WTC11 (cell line): ENCODE data around the gene CSNK1G1. TPM values are rescaled to one million over a fixed set of nuclear protein-coding genes. Genes with fewer than 3 reads are reported as not detected.

Experiments used
- ATAC-seq: fragments of 200-7000 bp; cut with Tn5 transposase; 2 replicates; pipeline ENCODE4 v1.10.0; 2021; ENCODE audit warnings: mild to moderate bottlenecking, moderate library complexity
- CTCF ChIA-PET: fragments of 300-600 bp; sonication (Branson Sonifier 250); formaldehyde crosslinking; loops from one replicate; lab custom pipeline; 2021; ENCODE audit warnings: antibody characterized with exemption; lab: Charles Lee
- POLR2A ChIA-PET: fragments of 350-600 bp; sonication (Branson Sonifier 250); formaldehyde crosslinking; loops from one replicate; lab custom pipeline; 2021; ENCODE audit warnings: antibody characterized with exemption; lab: Charles Lee
- DNase-seq: peaks from one replicate; pipeline ENCODE4 v3.0.0; 2021; ENCODE audit warnings: low spot score
- H3K27ac Mint-ChIP-seq: 2 replicates; pipeline ENCODE4 v1.8.0; 2021; ENCODE audit warnings: mixed read lengths
- H3K27me3 Mint-ChIP-seq: 2 replicates; pipeline ENCODE4 v1.8.0; 2021; ENCODE audit warnings: low read depth, mild to moderate bottlenecking, moderate library complexity, mixed read lengths
- H3K36me3 Mint-ChIP-seq: 2 replicates; pipeline ENCODE4 v1.8.0; 2021; ENCODE audit warnings: mixed read lengths
- H3K4me1 Mint-ChIP-seq: 2 replicates; pipeline ENCODE4 v1.8.0; 2022; ENCODE audit warnings: mixed read lengths
- H3K4me3 Mint-ChIP-seq: 2 replicates; pipeline ENCODE4 v1.8.0; 2021; ENCODE audit warnings: mild to moderate bottlenecking, moderate library complexity, mixed read lengths
- H3K9me3 Mint-ChIP-seq: 2 replicates; pipeline ENCODE4 v1.8.0; 2021; ENCODE audit warnings: mixed read lengths
- CBFB ChIP-seq: sonication (generic); formaldehyde crosslinking; IDR thresholded peaks from 2 replicates; pipeline ENCODE4 v1.8.1; 2022; ENCODE audit warnings: mild to moderate bottlenecking, low read depth, missing genetic modification reagents
- ELF4 ChIP-seq: sonication (generic); formaldehyde crosslinking; IDR thresholded peaks from 2 replicates; pipeline ENCODE4 v1.8.1; 2022; ENCODE audit warnings: low read depth, mild to moderate bottlenecking, moderate library complexity, missing genetic modification reagents
- ESRRA ChIP-seq: sonication (generic); formaldehyde crosslinking; IDR thresholded peaks from 2 replicates; pipeline ENCODE4 v1.8.1; 2022; ENCODE audit warnings: mild to moderate bottlenecking, missing genetic modification reagents, borderline replicate concordance
- GABPB1 ChIP-seq: sonication (generic); formaldehyde crosslinking; IDR thresholded peaks from 2 replicates; pipeline ENCODE4 v1.8.1; 2023; ENCODE audit warnings: mild to moderate bottlenecking, missing genetic modification reagents
- KAT7 ChIP-seq: sonication (generic); formaldehyde crosslinking; IDR thresholded peaks from 2 replicates; pipeline ENCODE4 v1.8.1; 2023; ENCODE audit warnings: missing genetic modification reagents, mild to moderate bottlenecking, borderline replicate concordance
- NFYB ChIP-seq: sonication (generic); formaldehyde crosslinking; conservative IDR thresholded peaks from 2 replicates; pipeline ENCODE4 v1.8.0; 2022; ENCODE audit warnings: low read depth, missing genetic modification reagents
- ZNF317 ChIP-seq: sonication (generic); formaldehyde crosslinking; IDR thresholded peaks from 2 replicates; pipeline ENCODE4 v1.8.1; 2023; ENCODE audit warnings: low read depth, mild to moderate bottlenecking, moderate library complexity, missing genetic modification reagents, borderline replicate concordance
- ZNF396 ChIP-seq: fragments of 250-450 bp; sonication (Bioruptor Pico); IDR thresholded peaks from 2 replicates; pipeline ENCODE4 v1.8.0; 2021; ENCODE audit warnings: mild to moderate bottlenecking, moderate library complexity, borderline replicate concordance
- total RNA-seq: library from RNA; stranded (reverse); gene quantifications from 3 replicates; pipeline ENCODE4 v1.2.3, GENCODE V29; 2021
- TF ChIP-seq, protein P1 (sequence below): sonication (generic); formaldehyde crosslinking; IDR thresholded peaks from 2 replicates; pipeline ENCODE4 v1.8.1; 2023; ENCODE audit warnings: mild to moderate bottlenecking, missing genetic modification reagents
- TF ChIP-seq, protein P2 (sequence below): sonication (generic); formaldehyde crosslinking; IDR thresholded peaks from 2 replicates; pipeline ENCODE4 v1.8.0; 2022; ENCODE audit warnings: mild to moderate bottlenecking, missing genetic modification reagents
- TF ChIP-seq, protein P3 (sequence below): sonication (generic); formaldehyde crosslinking; IDR thresholded peaks from 2 replicates; pipeline ENCODE4 v1.8.1; 2022; ENCODE audit warnings: mild to moderate bottlenecking, moderate library complexity, missing genetic modification reagents
- TF ChIP-seq, protein P4 (sequence below): sonication (generic); formaldehyde crosslinking; IDR thresholded peaks from 2 replicates; pipeline ENCODE4 v1.8.0; 2023; ENCODE audit warnings: missing genetic modification reagents, mild to moderate bottlenecking, borderline replicate concordance
- TF ChIP-seq, protein P5 (sequence below): sonication (generic); formaldehyde crosslinking; IDR thresholded peaks from 2 replicates; pipeline ENCODE4 v1.8.1; 2023; ENCODE audit warnings: mild to moderate bottlenecking, moderate library complexity, missing genetic modification reagents

CSNK1G1 gene
- total RNA-seq, 1 experiment from 2014 or later: 19.3 TPM

DNA sequence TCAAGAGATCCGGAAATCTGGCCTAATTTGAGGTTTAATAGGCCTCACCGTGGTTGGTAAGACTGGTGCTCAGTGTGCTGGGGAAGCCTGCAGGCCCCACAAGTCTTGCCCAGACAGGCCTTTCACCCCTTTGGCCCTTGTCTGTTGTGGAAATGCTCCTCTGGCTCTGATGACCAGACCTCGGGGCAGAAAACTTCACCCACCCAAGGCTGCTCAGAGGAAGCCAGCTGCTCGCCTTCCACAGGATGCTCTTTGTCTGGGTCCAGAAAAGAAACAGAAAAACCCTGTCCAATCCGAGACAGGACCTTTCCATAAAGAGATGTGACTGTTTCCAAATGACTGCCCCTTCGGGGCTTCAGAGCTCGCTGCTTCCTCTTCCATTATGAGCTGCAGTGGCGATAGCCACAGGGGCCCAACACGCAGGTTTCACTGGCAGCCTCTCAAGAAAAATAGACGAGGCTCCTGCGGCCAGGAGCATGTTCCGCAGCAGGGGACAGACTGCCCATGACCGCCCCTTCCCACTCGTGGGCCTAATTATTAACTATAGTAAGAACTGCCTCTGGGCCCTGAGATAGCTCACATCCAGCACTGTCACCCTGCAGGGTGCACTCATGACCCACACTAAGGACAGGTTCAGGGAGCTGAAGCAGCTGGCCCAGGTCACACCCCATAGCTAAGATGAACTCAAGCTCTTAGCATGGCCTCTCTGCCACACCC lies 211.2 kb downstream of the CSNK1G1 start:
- CTCF ChIA-PET: interaction anchor here (0.5 to 4.9 kb wide), 3 partner anchors 9 to 162 kb away, joined by 3 to 39 read pairs (median 6); partner anchors contain the start of gene CIAO2A
- DNase-seq: no peak
- POLR2A ChIA-PET: no interaction called here
- TF ChIP-seq ESRRA (CRISPR knock-in tag) (no peak), ZNF396 (CRISPR knock-in tag) (no peak), NFYB (CRISPR knock-in tag) (no peak), KAT7 (no peak), ELF4 (CRISPR knock-in tag) (no peak), GABPB1 (CRISPR knock-in tag) (no peak), ZNF317 (CRISPR knock-in tag) (no peak)
- TF ChIP-seq, protein P1, sequence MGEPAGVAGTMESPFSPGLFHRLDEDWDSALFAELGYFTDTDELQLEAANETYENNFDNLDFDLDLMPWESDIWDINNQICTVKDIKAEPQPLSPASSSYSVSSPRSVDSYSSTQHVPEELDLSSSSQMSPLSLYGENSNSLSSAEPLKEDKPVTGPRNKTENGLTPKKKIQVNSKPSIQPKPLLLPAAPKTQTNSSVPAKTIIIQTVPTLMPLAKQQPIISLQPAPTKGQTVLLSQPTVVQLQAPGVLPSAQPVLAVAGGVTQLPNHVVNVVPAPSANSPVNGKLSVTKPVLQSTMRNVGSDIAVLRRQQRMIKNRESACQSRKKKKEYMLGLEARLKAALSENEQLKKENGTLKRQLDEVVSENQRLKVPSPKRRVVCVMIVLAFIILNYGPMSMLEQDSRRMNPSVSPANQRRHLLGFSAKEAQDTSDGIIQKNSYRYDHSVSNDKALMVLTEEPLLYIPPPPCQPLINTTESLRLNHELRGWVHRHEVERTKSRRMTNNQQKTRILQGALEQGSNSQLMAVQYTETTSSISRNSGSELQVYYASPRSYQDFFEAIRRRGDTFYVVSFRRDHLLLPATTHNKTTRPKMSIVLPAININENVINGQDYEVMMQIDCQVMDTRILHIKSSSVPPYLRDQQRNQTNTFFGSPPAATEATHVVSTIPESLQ (CRISPR knock-in tag): no peak
- TF ChIP-seq, protein P2, sequence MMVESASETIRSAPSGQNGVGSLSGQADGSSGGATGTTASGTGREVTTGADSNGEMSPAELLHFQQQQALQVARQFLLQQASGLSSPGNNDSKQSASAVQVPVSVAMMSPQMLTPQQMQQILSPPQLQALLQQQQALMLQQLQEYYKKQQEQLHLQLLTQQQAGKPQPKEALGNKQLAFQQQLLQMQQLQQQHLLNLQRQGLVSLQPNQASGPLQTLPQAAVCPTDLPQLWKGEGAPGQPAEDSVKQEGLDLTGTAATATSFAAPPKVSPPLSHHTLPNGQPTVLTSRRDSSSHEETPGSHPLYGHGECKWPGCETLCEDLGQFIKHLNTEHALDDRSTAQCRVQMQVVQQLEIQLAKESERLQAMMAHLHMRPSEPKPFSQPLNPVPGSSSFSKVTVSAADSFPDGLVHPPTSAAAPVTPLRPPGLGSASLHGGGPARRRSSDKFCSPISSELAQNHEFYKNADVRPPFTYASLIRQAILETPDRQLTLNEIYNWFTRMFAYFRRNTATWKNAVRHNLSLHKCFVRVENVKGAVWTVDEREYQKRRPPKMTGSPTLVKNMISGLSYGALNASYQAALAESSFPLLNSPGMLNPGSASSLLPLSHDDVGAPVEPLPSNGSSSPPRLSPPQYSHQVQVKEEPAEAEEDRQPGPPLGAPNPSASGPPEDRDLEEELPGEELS (CRISPR knock-in tag): no peak
- TF ChIP-seq, protein P3, sequence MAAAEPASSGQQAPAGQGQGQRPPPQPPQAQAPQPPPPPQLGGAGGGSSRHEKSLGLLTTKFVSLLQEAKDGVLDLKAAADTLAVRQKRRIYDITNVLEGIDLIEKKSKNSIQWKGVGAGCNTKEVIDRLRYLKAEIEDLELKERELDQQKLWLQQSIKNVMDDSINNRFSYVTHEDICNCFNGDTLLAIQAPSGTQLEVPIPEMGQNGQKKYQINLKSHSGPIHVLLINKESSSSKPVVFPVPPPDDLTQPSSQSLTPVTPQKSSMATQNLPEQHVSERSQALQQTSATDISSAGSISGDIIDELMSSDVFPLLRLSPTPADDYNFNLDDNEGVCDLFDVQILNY: no peak
- TF ChIP-seq, protein P4, sequence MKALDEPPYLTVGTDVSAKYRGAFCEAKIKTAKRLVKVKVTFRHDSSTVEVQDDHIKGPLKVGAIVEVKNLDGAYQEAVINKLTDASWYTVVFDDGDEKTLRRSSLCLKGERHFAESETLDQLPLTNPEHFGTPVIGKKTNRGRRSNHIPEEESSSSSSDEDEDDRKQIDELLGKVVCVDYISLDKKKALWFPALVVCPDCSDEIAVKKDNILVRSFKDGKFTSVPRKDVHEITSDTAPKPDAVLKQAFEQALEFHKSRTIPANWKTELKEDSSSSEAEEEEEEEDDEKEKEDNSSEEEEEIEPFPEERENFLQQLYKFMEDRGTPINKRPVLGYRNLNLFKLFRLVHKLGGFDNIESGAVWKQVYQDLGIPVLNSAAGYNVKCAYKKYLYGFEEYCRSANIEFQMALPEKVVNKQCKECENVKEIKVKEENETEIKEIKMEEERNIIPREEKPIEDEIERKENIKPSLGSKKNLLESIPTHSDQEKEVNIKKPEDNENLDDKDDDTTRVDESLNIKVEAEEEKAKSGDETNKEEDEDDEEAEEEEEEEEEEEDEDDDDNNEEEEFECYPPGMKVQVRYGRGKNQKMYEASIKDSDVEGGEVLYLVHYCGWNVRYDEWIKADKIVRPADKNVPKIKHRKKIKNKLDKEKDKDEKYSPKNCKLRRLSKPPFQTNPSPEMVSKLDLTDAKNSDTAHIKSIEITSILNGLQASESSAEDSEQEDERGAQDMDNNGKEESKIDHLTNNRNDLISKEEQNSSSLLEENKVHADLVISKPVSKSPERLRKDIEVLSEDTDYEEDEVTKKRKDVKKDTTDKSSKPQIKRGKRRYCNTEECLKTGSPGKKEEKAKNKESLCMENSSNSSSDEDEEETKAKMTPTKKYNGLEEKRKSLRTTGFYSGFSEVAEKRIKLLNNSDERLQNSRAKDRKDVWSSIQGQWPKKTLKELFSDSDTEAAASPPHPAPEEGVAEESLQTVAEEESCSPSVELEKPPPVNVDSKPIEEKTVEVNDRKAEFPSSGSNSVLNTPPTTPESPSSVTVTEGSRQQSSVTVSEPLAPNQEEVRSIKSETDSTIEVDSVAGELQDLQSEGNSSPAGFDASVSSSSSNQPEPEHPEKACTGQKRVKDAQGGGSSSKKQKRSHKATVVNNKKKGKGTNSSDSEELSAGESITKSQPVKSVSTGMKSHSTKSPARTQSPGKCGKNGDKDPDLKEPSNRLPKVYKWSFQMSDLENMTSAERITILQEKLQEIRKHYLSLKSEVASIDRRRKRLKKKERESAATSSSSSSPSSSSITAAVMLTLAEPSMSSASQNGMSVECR: no peak
- TF ChIP-seq, protein P5, sequence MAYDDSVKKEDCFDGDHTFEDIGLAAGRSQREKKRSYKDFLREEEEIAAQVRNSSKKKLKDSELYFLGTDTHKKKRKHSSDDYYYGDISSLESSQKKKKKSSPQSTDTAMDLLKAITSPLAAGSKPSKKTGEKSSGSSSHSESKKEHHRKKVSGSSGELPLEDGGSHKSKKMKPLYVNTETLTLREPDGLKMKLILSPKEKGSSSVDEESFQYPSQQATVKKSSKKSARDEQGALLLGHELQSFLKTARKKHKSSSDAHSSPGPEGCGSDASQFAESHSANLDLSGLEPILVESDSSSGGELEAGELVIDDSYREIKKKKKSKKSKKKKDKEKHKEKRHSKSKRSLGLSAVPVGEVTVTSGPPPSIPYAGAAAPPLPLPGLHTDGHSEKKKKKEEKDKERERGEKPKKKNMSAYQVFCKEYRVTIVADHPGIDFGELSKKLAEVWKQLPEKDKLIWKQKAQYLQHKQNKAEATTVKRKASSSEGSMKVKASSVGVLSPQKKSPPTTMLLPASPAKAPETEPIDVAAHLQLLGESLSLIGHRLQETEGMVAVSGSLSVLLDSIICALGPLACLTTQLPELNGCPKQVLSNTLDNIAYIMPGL (CRISPR knock-in tag): no peak
- TF ChIP-seq, all 79 proteins: peak for 0
- no peak for ATAC-seq
- Mint-ChIP-seq H3K27me3 (peaks cover 5% of the 10 kb centered on the region), H3K4me3 (no peak overlapping the region), H3K4me1 (peaks cover 4% of the 10 kb centered on the region), H3K27ac (0 out of 2 replicates have a peak overlapping the region, but pooled peaks have one; percentile 35), H3K36me3 (no peaks in the 10 kb centered on the region), H3K9me3 (no peaks in the 10 kb centered on the region)

DNA sequence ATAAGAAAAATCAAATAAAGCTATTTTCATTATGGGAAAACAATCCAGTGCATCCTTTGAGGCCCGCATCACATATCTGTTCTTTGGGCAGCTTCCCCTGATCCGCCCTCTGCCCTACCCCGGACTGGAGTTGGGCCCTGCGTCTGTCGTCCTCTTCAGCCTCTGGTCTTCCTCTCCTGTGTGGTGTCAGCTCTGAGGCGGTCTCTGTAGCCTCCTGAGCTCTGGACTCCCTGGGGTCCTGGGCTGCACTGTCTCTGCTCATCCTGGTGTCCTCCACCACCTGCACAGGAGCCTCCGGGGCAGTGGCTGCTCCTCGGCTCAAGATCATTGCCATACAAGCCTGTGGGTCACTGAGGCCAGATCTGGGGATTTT lies 211.8 kb downstream of the CSNK1G1 start:
- TF ChIP-seq CBFB (CRISPR knock-in tag): no peak
- TF ChIP-seq, protein P4: no peak
- no peaks in the 10 kb centered on the region for H3K27me3 Mint-ChIP-seq
- no peaks in the 10 kb centered on the region for H3K4me1 Mint-ChIP-seq
- H3K27ac Mint-ChIP-seq: no peak overlapping the region
- DNase-seq (no peak), ATAC-seq (no peak)
- CTCF ChIA-PET: interaction anchor here (0.9 to 4.9 kb wide), 3 partner anchors 9 to 226 kb away, joined by 3 to 39 read pairs (median 3); partner anchors contain the start of gene CIAO2A
- POLR2A ChIA-PET: no interaction called here
- no peaks in the 10 kb centered on the region for H3K9me3 Mint-ChIP-seq
- H3K36me3 Mint-ChIP-seq: no peaks in the 10 kb centered on the region
- no peak overlapping the region for H3K4me3 Mint-ChIP-seq
